ENCODE data around the gene LMTK2.

The LMTK2 gene

GRCh38 chr7:98079891-98080648, 26.6 kb upstream of the LMTK2 start:
- no peaks in the 10 kb centered on the region for H3K79me2 ChIP-seq
- no peaks in the 10 kb centered on the region for H3K27me3 ChIP-seq (ENCODE audit: control insufficient read depth, insufficient read depth, low read length)
- peaks cover 9% of the 10 kb centered on the region for H3K4me1 ChIP-seq
- no peak overlapping the region for H3K9ac ChIP-seq
- H3K36me3 ChIP-seq (ENCODE audit: control insufficient read depth, insufficient read depth, low read length), result no peaks in the 10 kb centered on the region
- H3K9me3 ChIP-seq (ENCODE audit: control insufficient read depth, low read length), result no peaks in the 10 kb centered on the region
- no peak overlapping the region for H3K27ac ChIP-seq
- TF ChIP-seq CTCF (IDR thresholded peaks at IDR 0.05), result no peak
- no peak overlapping the region for H3K4me3 ChIP-seq (ENCODE audit: low read depth, low read length)
- H3K4me2 ChIP-seq (ENCODE audit: low read length), result no peak overlapping the region
- peak overlapping the region; percentile 20 for H2AFZ ChIP-seq

- H3K79me2 ChIP-seq, result no peaks in the 10 kb centered on the region
- H3K4me2 ChIP-seq (ENCODE audit: low read length), result no peak overlapping the region
- H3K27ac ChIP-seq, result no peak overlapping the region
- no peak overlapping the region for H3K4me3 ChIP-seq (ENCODE audit: low read depth, low read length)
- peaks cover 9% of the 10 kb centered on the region for H3K4me1 ChIP-seq
- H3K36me3 ChIP-seq (ENCODE audit: control insufficient read depth, insufficient read depth, low read length), result no peaks in the 10 kb centered on the region
- no peaks in the 10 kb centered on the region for H3K9me3 ChIP-seq (ENCODE audit: control insufficient read depth, low read length)
- no peak overlapping the region for H3K9ac ChIP-seq
- no peak overlapping the region for H2AFZ ChIP-seq
- TF ChIP-seq CTCF (IDR thresholded peaks at IDR 0.05), result no peak
- H3K27me3 ChIP-seq (ENCODE audit: control insufficient read depth, insufficient read depth, low read length), result no peaks in the 10 kb centered on the region
These were observed 25.3 kb upstream of the LMTK2 start for GRCh38 chr7:98081319-98081718.

- Histone ChIP-seq H3K4me3 (ENCODE audit: low read depth, low read length) (no peak overlapping the region), H3K9ac (no peak overlapping the region), H3K27me3 (ENCODE audit: control insufficient read depth, insufficient read depth, low read length) (no peaks in the 10 kb centered on the region), H3K4me2 (ENCODE audit: low read length) (no peak overlapping the region), H3K79me2 (no peaks in the 10 kb centered on the region), H2AFZ (no peak overlapping the region), H3K27ac (no peak overlapping the region), H3K36me3 (ENCODE audit: control insufficient read depth, insufficient read depth, low read length) (no peaks in the 10 kb centered on the region), H3K9me3 (ENCODE audit: control insufficient read depth, low read length) (no peaks in the 10 kb centered on the region), H3K4me1 (no peaks in the 10 kb centered on the region)
- TF ChIP-seq CTCF (IDR thresholded peaks at IDR 0.05), result no peak
These were observed 22.0 kb upstream of the LMTK2 start for GRCh38 chr7:98084631-98085030.

GRCh38 chr7:98085674-98086073, 21.0 kb upstream of the LMTK2 start:
- Histone ChIP-seq H3K4me3 (ENCODE audit: low read depth, low read length) (no peak overlapping the region), H2AFZ (no peak overlapping the region), H3K9ac (no peak overlapping the region), H3K9me3 (ENCODE audit: control insufficient read depth, low read length) (no peaks in the 10 kb centered on the region), H3K79me2 (no peaks in the 10 kb centered on the region), H3K27me3 (ENCODE audit: control insufficient read depth, insufficient read depth, low read length) (no peaks in the 10 kb centered on the region), H3K27ac (no peak overlapping the region), H3K4me1 (no peaks in the 10 kb centered on the region), H3K36me3 (ENCODE audit: control insufficient read depth, insufficient read depth, low read length) (no peaks in the 10 kb centered on the region), H3K4me2 (ENCODE audit: low read length) (no peak overlapping the region)
- TF ChIP-seq CTCF (IDR thresholded peaks at IDR 0.05), result no peak

GRCh38 chr7:98086281-98086718, 20.4 kb upstream of the LMTK2 start:
- Histone ChIP-seq H2AFZ (no peak overlapping the region), H3K27ac (no peak overlapping the region), H3K4me2 (ENCODE audit: low read length) (no peak overlapping the region), H3K79me2 (no peaks in the 10 kb centered on the region), H3K27me3 (ENCODE audit: control insufficient read depth, insufficient read depth, low read length) (no peaks in the 10 kb centered on the region), H3K9me3 (ENCODE audit: control insufficient read depth, low read length) (no peaks in the 10 kb centered on the region), H3K9ac (no peak overlapping the region), H3K36me3 (ENCODE audit: control insufficient read depth, insufficient read depth, low read length) (no peaks in the 10 kb centered on the region), H3K4me1 (no peaks in the 10 kb centered on the region), H3K4me3 (ENCODE audit: low read depth, low read length) (no peak overlapping the region)
- no peak for TF ChIP-seq CTCF (IDR thresholded peaks at IDR 0.05)

Data from parathyroid adenoma (tissue), 2 donors.